SW 1271 (cell line): ENCODE results near the gene ZWINT.
A peak's percentile ranks its signal among the peaks of the same experiment; 100 is the strongest.

Experiments
- DNase-seq, 2 experiments: peaks; one replicate each; lab custom pipeline; 2025; lab: John Stamatoyannopoulos, UW

The ZWINT gene, protein sequence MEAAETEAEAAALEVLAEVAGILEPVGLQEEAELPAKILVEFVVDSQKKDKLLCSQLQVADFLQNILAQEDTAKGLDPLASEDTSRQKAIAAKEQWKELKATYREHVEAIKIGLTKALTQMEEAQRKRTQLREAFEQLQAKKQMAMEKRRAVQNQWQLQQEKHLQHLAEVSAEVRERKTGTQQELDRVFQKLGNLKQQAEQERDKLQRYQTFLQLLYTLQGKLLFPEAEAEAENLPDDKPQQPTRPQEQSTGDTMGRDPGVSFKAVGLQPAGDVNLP

DNA sequence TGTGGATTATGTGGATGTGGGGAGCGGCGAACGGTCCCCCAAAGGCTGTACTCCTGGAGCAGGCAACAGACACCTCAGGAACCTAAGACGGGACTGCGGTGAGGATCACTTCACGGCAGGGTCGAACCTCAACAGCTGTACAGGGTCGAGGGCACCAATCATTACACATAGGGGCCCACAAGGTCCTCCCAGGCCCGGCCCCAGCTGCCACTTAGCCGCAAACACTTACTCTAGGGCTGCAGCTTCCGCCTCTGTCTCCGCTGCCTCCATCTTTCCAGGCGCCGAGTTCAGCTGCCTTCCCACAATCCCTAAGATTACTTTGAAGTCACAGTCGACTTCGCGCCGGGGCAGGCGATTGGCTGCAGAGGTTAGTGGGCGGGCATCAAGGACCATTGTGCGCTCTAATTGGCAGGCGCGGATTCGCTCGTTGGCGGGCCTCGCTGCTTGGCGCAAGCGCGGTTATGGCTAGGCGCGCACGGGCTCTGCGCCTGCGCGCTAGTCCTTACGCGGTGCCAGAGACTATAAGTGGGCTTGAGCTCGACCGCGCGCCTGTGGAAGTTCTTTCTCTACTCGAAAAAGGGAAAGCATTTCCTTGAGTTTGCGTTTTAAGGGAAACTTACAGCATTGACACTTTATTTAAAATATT, at the start of gene ZWINT:
Gene ZWINT, minus strand, starts transcription at position 293 of the 646 bp plus-strand sequence. Its CDS starts 23 bp downstream, at position 270.
- DNase-seq = peak; percentile 79 to 93

DNA sequence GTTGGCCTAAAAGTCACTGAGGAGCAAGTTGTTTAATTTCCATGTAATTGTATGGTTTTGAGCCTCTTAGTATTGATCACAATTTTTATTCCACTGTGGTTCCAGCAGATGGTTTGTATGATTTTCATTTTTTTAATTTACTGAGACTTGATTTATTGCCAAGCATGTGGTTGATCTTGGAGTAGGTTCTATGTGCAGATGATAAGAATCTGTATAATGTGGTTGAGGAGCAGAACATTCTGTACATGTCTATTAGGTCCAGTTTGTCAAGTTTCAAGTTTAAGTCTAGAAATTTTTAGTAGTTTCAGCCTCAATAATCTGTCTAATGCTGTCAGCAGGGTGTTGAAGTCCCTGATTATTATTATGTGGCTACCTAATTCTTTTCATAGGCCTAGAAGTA, 22.7 kb upstream of the ZWINT start:
- DNase-seq = no peak

DNA sequence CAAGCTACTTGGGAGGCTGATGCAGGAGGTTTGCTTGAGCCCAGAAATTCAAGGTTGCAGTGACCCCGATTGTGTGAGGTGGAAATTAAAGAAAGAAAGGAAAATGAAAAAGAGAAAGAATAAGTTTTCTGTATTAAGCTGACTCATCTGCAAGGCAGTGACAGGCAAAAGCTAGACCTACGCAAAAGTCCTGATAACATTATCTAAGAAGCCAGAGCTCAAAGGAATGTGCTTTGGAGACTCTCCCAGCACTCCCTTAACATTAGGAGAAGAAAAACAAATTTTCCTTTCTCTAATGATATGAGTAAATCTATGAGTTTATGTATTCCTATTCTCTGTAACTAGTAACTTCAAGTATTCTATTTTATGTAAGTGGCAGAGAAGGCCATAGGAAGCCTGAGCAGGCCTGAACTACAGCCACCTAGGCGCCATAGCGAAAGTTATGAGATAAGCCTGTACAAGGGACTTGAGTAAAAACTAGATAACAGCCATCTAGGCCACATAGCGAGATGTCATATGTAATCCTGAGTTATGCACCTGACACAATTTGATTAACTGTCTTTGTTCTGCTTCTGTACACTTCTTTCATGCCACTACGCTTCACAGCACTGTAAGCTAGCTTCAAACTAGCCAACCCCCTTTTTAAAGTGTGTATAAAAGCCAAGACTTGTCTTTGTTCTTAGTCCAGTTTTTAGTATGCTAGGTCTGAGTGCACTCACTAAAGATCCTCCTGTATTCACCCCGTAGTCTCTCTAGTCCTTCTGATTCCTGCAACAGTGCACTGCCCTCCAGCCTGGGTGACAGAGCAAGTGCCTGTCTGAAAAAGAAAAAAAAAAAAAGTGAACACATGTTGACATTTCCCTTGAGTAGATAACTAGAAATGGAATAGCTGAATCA, 9.4 kb upstream of the ZWINT start:
- no peak for DNase-seq

DNA sequence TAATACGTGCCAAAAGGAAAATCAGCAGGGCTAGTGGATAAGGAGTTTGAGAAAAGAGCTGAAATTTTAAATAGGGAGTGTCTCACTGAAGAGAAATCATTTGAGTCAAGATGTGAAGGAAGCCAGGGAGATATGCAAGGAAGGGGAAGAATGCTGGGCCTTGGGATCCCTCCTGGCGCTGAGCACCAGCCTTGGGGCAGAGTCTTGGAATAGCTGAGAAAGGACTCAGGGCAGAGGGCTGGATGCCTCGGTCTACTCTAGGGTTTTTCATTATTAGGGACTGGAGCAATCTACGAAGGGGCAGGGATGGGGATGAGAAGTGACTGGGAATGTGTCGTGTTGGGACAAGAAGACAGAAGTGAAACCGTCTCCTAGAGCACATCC, 484 bp downstream of the ZWINT start:
- DNase-seq = no peak

DNA sequence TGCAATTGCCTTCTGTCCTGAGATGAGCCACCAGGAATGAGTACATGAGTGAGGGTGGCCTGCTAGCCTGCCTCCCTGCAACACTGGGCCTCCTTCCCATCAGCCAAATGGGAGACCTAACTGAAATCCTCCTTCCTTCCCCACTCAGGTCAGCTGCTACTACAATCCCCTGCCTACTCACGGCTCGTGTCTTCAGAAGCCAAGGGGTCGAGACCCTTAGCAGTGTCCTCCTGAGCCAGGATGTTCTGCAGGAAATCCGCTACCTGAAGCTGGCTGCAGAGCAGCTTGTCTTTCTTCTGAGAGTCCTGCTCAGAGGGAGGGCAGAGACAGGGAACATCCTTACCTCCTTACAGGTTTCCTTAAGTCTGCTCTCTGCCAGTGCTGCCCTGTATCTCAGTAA, 1.2 kb downstream of the ZWINT start:
- DNase-seq = no peak

DNA sequence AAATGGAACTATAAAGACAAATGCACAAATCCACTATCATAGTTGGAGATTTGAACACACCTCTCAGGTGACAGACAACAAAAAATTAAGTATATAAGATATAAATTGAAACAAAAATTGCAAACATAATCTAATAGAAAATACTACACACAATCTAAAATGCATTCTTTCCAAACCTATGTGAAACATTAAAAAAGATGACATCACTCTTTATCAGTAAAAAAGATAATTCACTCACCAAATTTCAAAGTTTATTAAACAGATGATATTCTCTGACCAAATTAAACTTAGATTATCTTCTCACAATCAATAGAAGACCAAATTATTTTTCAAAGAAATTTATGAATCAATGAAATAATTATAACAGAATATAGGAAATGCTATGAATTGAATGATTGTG, 4.0 kb downstream of the ZWINT start:
- DNase-seq = no peak

DNA sequence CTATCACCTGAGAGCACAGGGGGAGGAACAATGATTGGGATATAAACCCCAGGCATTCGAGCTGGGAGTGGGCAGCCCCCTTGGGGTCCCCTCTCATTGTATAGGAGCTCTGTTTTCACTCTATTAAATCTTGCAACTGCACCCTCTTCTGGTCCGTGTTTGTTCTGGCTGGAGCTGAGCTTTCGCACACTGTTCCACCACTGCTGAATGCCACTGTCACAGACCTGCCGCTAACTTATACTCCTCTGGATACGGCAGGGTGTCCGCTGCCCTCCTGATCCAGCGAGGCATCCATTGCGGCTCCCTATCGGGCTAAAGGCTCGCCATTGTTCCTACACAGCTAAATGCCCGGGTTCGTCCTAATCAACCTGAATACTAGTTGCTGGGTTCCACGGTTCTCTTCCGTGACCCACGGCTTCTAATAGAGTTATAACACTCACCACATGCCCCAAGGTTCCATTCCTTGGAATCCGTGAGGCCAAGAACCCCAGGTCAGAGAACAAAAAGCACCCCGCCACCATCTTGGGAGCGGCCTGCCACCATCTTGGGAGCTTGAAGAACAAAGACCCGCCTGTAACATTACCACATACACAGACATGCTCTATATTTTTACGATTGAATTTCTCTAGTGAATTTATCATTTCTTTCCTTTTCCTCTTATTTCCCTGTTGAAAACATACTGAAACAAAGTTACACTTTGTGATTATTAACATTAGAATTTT, 9.0 kb downstream of the ZWINT start:
- DNase-seq = no peak

DNA sequence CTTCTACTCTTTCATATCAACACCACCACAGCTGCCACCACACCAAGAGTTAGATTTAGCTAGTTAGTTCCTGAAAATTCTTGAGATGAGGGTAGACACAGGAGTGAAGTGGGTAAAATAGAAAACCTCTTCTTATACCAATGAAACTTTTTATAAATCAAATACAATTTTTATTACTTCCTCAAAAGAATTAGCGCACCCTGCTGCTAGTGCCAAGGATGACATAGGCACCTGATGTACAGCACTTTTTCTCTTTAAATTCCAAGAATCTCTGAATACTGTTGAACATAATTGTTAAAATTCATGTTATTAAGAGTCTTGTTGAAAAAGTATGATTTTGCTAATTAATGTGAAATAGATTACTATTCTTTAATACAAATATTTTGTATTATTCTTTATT, 11.4 kb downstream of the ZWINT start:
- no peak for DNase-seq

DNA sequence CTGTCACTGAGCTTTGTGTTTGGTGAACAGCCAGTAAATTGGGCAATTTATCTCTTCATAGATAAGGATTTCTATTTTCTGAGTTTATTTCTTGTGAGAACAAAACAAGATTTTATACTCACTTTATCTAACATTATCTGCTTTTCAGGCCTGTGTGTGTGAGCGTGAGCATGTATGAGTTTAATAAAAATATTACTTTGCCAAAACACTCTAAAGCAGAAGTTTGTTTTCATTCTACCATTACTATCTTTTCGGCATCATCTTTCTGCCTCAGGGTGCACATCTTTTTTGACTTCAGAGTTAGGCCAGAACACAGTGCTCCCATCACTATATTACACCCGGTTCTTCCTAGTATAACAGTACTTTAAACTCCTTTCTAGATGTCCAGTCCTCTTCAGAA, 13.0 kb downstream of the ZWINT start:
- DNase-seq = no peak

DNA sequence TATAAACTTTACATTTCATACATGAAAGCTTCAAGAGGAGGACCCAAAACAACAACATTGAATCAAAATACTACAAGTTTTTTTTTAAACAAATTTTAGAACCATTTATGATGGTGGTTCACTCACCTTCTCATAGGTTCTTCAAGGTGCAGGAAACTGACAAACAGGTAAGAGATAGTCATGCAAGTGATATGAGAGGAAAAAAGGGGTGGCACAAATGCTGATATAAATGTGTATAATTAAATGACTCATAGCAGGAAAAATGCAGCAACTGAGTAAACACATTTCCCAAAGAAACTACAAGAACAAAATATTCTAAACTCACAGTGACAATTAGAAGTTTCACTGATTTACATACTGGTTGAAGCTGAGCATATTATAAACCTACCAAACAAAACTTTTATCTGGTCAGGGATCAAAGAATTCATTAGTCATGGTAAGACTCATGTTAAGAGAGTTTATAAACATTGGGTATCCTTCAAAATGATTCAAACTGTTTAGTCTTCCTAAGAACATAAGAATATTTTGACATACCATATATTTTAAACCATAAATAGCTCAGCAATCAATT, 14.1 kb downstream of the ZWINT start:
- DNase-seq = no peak

DNA sequence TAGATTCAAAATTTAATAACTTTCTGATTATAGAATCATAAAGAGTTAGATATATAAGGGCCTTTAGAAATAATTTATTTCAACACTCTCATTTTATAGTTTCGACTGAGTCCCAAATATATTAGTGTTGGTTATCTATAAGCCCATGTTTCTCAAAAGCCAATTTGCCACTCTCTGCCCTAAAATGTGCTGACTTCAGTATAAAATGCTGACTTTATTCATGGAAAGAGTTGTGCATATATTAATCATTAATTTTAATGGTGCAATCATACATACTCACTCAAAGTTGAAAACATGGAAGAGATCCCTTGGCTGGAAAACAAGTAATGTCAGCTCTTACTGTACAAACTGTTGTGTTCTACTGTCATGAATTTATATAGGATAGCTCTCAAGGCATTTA, 19.4 kb downstream of the ZWINT start:
- no peak for DNase-seq

DNA sequence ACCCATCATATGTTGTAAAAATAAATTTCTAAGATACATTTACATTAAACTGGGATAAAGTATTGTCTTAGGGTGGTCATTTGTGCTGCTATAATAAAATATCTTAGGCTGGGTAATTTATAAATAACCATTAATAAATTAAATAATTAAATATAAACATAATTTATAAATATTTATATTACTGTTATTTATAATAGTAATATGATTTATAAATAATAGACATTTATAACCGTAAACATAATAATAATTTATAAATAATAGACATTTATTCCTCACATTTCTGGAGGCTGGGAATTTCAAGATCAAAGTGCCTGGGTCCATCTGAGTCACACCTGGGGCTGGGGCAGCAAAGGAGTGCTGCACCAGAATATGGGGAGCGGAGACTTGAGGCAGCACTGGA, 31.1 kb downstream of the ZWINT start:
- DNase-seq = no peak

DNA sequence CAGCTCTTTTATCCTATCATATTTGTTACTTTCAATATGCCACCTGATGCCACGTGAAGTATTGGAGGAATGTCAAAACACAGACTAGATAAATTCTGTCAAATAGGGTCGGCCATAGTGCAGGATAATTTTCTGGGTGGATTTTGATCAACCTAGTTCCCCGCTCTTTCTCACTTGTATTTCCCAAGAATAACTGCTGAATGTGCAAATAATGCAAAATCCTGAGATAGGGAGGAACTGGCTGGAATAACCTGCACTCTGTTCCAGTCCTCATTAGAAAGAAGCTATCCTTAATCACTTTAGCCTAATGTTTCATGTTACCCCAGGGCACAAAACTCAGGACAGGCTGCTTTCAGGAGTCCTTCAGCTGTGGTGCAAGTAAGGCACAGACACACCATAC, 33.9 kb downstream of the ZWINT start:
- DNase-seq = no peak

DNA sequence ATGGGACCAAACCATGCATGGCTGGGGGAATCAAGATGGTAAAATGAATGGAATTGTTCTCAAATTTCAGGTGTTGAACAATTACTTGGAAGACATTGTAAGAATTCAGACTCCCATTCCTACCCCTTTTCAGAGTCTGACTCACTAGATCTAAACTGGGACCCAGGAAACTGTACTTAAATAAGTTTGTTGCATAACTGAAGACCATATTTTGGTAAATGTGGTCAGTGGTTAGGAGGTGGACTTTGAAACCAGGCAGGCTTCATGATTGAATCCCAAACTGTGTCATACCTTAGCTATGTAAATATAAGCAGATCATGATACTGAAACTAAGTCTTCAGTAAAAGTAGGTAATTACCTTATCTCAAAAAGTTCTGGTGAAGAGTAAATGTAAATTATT, 41.7 kb downstream of the ZWINT start:
- DNase-seq = no peak

DNA sequence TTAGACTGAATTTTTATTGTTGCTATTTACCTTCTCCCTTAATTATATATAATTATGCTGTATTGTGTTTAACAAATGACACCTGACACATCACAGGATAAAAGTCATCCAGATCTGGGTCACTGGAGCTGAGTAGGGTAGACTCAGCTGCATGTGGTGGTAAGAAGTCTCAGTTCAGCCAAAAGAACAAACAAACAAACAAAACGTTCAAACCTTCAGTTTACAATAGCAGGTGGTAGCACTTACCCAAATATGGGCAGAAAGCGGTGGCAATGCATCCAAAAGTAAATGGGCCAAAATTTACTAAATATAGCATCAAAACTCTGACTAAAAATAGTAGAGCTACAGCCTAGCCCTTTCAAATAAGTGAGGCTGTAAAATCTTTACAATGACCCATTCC, 42.2 kb downstream of the ZWINT start:
- no peak for DNase-seq

DNA sequence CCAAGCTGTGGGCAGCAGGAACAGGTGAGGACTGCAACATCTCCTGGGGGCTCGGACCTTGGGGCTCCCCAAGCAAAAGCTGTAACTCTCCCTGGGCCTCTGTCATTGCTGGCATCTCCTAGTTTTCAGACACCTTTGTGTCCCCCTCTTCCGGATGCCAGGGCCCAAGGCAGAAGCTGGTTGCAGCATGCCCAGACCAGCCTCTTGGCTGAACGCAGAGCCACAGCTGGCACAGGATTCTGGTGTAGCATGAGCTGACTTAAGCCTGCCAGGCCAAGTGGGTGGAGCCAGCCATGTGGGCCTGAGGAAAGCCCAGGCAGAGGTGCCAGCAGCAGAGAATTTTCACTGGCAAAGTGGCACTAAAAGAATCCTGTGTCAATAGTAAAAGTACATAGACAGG, 43.5 kb downstream of the ZWINT start:
- no peak for DNase-seq

DNA sequence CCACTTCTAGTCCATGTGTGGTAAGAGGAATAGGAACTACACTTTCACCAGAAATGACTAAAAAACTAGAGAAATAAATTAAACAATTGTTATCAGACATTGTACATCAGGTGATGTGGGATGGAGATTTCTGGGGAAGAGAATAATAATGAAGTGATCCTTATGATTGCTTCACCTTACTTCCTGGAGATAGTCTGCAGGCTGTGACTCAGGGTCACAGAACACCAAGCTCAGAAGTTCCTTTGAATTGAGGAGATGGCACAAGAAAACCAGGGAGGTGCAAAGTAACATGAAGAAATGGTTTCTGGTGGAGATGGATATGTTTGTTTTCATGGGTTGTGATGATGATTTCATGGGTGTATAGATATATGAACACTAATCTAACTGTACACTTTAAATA, 44.5 kb downstream of the ZWINT start:
- no peak for DNase-seq
